Skeletal muscle tissue (tissue), 4 donors: ENCODE data around the gene RAP1A. TPM values are rescaled to one million over a fixed set of nuclear protein-coding genes. Genes with fewer than 3 reads are reported as not detected.

ENCODE experiments used
- H3K27ac ChIP-seq: one replicate; pipeline ENCODE4 v1.7.0; 2013; ENCODE audit warnings: mild to moderate bottlenecking, low read depth, low read length, inconsistent platforms
- H3K27me3 ChIP-seq, 3 donors: one replicate each; pipeline ENCODE4 v1.7.0; 2013; ENCODE audit warnings: low read length in 3 of 3; ENCODE audit not compliant: control insufficient read depth in 3 of 3, insufficient read depth in 3 of 3
- H3K36me3 ChIP-seq, 3 donors: one replicate each; pipeline ENCODE4 v1.7.0; 2013; ENCODE audit warnings: low read length in 3 of 3; ENCODE audit not compliant: control insufficient read depth in 3 of 3, insufficient read depth in 3 of 3
- H3K4me1 ChIP-seq, 3 donors: one replicate each; pipeline ENCODE4 v1.7.0; 2013; ENCODE audit warnings: low read length in 3 of 3, mild to moderate bottlenecking in 3 of 3; ENCODE audit not compliant: control insufficient read depth in 3 of 3, insufficient read depth in 3 of 3
- H3K4me3 ChIP-seq, 3 donors: one replicate each; pipeline ENCODE4 v1.7.0; 2013; ENCODE audit warnings: low read length in 3 of 3
- H3K9ac ChIP-seq, 3 donors: one replicate each; pipeline ENCODE4 v1.7.0; 2013; ENCODE audit warnings: low read length in 3 of 3, mild to moderate bottlenecking in 3 of 3, moderate library complexity in 2 of 3, low read depth in 1 of 3
- H3K9me3 ChIP-seq, 3 donors: one replicate each; pipeline ENCODE4 v1.7.0; 2013; ENCODE audit warnings: low read length in 3 of 3; ENCODE audit not compliant: control insufficient read depth in 3 of 3
- total RNA-seq: library from RNA; depleted of rRNA; stranded (reverse); fragments of >200 nt; gene quantifications from one replicate; pipeline ENCODE4 v1.2.3, GENCODE V29; 2014
- donor health status: Osteomylitis.

Gene RAP1A
- total RNA-seq, 1 donor from 2014 or later = 16.7 TPM

GRCh38 chr1:111654839-111655238 is 35.2 kb downstream of the RAP1A start:
- Histone ChIP-seq H3K9ac (no peak overlapping the region), H3K4me3 (no peak overlapping the region), H3K9me3 (no peaks in the 10 kb centered on the region), H3K36me3 (no peaks in the 10 kb centered on the region), H3K27me3 (no peaks in the 10 kb centered on the region), H3K27ac (no peak overlapping the region), H3K4me1 (peaks cover 0 to 8% (median 0%) of the 10 kb centered on the region in 3 donors)

GRCh38 chr1:111656086-111657017 is 36.8 kb downstream of the RAP1A start:
- Histone ChIP-seq H3K27me3 (no peaks in the 10 kb centered on the region), H3K4me1 (peaks cover 4 to 11% (median 8%) of the 10 kb centered on the region in 3 donors), H3K9ac (no peak overlapping the region), H3K27ac (no peak overlapping the region), H3K4me3 (no peak overlapping the region), H3K36me3 (no peaks in the 10 kb centered on the region), H3K9me3 (no peaks in the 10 kb centered on the region)

- Histone ChIP-seq H3K4me3 (no peak overlapping the region), H3K36me3 (no peaks in the 10 kb centered on the region), H3K27me3 (no peaks in the 10 kb centered on the region), H3K27ac (no peak overlapping the region), H3K9me3 (no peaks in the 10 kb centered on the region), H3K4me1 (peaks cover 4 to 11% (median 8%) of the 10 kb centered on the region in 3 donors), H3K9ac (no peak overlapping the region)
These were observed 39.0 kb downstream of the RAP1A start for GRCh38 chr1:111658622-111659021.

GRCh38 chr1:111660204-111661150 is 40.9 kb downstream of the RAP1A start:
- H3K27me3 ChIP-seq = no peaks in the 10 kb centered on the region
- H3K4me3 ChIP-seq = no peak overlapping the region
- H3K4me1 ChIP-seq = peaks cover 12 to 16% (median 13%) of the 10 kb centered on the region in 3 donors
- no peak overlapping the region for H3K9ac ChIP-seq
- H3K27ac ChIP-seq = no peak overlapping the region
- no peaks in the 10 kb centered on the region for H3K36me3 ChIP-seq
- no peaks in the 10 kb centered on the region for H3K9me3 ChIP-seq

GRCh38 chr1:111664652-111665051 is 45.1 kb downstream of the RAP1A start:
- H3K27ac ChIP-seq = no peak overlapping the region
- H3K4me3 ChIP-seq = no peak overlapping the region
- peaks cover 15 to 21% (median 19%) of the 10 kb centered on the region in 3 donors for H3K4me1 ChIP-seq

GRCh38 chr1:111665497-111665896 is 45.9 kb downstream of the RAP1A start:
- Histone ChIP-seq H3K27ac (no peak overlapping the region), H3K27me3 (no peaks in the 10 kb centered on the region), H3K4me3 (no peak overlapping the region), H3K9ac (no peak overlapping the region), H3K9me3 (no peaks in the 10 kb centered on the region), H3K4me1 (peaks cover 17 to 20% (median 17%) of the 10 kb centered on the region in 3 donors), H3K36me3 (no peaks in the 10 kb centered on the region)

More at GRCh38 chr1:111664652-111665051, 45.1 kb downstream of the RAP1A start:
- H3K9ac ChIP-seq = no peak overlapping the region
- H3K9me3 ChIP-seq = no peaks in the 10 kb centered on the region
- H3K27me3 ChIP-seq = no peaks in the 10 kb centered on the region
- no peaks in the 10 kb centered on the region for H3K36me3 ChIP-seq

- Histone ChIP-seq H3K9ac (no peak overlapping the region), H3K27me3 (no peaks in the 10 kb centered on the region), H3K4me3 (no peak overlapping the region), H3K9me3 (no peaks in the 10 kb centered on the region), H3K36me3 (no peaks in the 10 kb centered on the region), H3K4me1 (peaks cover 13 to 15% (median 13%) of the 10 kb centered on the region in 3 donors), H3K27ac (no peak overlapping the region)
These were observed 47.2 kb downstream of the RAP1A start for GRCh38 chr1:111666828-111667227.

GRCh38 chr1:111669268-111669667 is 49.7 kb downstream of the RAP1A start:
- Histone ChIP-seq H3K36me3 (no peaks in the 10 kb centered on the region), H3K4me3 (no peak overlapping the region), H3K27ac (no peak overlapping the region), H3K9ac (no peak overlapping the region), H3K27me3 (no peaks in the 10 kb centered on the region), H3K9me3 (no peaks in the 10 kb centered on the region), H3K4me1 (peaks cover 13 to 19% (median 14%) of the 10 kb centered on the region in 3 donors)

GRCh38 chr1:111671852-111672251 is 52.3 kb downstream of the RAP1A start:
- Histone ChIP-seq H3K9me3 (no peaks in the 10 kb centered on the region), H3K27me3 (no peaks in the 10 kb centered on the region), H3K36me3 (no peaks in the 10 kb centered on the region), H3K4me3 (no peak overlapping the region), H3K4me1 (peaks cover 5 to 14% (median 7%) of the 10 kb centered on the region in 3 donors), H3K9ac (no peak overlapping the region), H3K27ac (no peak overlapping the region)
